Lung microvascular endothelial cell (primary cell): ENCODE results near the gene MDGA2. TPM values are rescaled to one million over a fixed set of nuclear protein-coding genes. Genes with fewer than 3 reads are reported as not detected.
"Not testable (repeated sequence)": the region's sequence is repeated elsewhere in the genome, so short reads cannot be mapped to it uniquely, and the experiment has no call there.

Source experiments
- DNase-seq, 2 donors: peaks; one replicate each; pipeline versions ENCODE4 v3.0.0 to v3.0.0-alpha.2; 2010; ENCODE audit warnings: low read depth in 2 of 2
- total RNA-seq: library from RNA; depleted of rRNA; stranded (reverse); fragments of >200 nt; gene quantifications from 2 replicates; pipeline ENCODE4 v1.2.1, GENCODE V29; 2014

The MDGA2 gene
- total RNA-seq, 1 donor from 2014 or later: not detected

DNA sequence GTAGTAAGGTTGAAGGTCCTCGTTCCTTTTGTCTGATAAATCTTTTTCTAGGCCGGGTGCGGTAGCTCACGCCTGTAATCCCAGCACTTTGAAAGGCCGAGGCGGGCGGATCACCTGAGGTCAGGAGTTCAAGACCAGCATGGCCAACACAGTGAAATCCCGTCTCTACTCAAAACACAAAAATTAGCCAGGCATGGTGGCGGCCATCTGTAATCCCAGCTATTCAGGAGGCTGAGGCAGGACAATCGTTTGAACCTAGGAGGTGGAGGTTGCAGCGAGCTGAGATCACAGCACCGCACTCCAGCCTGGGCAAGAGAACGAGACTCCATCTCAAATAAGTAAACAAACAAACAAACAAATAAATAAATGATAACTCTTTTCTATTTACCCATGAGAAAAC, 51.3 kb downstream of the MDGA2 start:
- not testable (repeated sequence) for DNase-seq

DNA sequence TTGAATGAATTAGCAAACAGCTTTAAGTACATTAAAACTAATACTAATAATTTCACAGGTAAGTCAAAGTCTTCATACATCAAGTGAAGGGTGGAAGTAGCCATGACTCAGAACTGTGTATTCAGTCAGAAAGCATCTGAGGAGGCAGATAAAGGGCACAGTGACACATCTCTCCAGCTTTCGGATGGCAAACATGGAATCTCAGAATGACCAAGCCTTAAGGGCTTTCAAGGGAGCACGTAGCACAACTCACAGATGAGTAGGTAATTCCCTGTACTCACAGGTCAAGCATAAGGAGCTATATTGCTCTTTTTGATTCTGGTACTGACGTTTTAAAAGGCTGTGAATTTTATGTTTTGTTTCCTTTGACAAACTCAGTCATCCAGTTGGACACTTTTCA, 56.0 kb downstream of the MDGA2 start:
- no peak for DNase-seq

DNA sequence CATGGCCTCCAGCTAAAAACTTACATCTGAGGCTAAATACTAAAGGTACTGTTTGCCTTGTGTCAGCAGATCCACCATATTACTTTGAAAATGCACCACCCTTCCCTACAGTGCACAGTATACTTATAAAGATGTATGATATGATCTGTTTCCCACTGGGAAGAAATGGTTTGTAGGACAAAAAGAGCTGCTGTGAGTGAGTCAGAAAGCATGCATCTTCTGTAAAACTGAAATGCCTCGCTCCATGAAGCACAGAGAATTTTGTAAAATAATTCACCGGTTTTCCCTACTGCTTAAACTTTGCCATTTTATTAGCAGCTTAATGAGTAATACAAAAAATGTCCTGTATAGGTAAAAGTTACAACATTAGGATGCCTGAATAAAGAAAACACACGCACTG, 68.8 kb downstream of the MDGA2 start:
- DNase-seq: no peak

- no peak for DNase-seq
Observed at GRCh38 chr14:47596860-47597259, 78.5 kb downstream of the MDGA2 start.

- no peak for DNase-seq
Observed at GRCh38 chr14:47596232-47596631, 79.2 kb downstream of the MDGA2 start.

- no peak for DNase-seq
Observed at GRCh38 chr14:47595552-47595951, 79.9 kb downstream of the MDGA2 start.

- DNase-seq: no peak
Observed at GRCh38 chr14:47590767-47591495, 84.5 kb downstream of the MDGA2 start.

DNA sequence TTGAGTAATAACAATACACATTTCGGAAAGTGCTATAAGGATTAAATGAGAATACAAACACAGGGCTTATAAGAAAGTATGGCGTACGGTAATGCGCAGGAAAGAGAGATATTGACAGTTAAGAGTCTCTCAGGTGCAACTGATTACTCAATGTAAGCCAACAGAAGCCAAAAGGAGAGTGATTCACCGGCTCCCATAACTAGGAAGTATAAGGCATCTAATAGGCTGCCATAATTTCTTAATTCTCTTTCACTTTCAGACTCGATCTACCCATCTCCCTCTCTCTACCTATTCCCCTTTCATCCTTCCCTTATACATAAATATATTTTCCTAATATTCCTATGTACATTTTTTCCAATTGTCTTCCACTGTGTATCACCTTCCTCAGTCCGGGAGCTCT, 90.0 kb downstream of the MDGA2 start:
- DNase-seq: no peak

DNA sequence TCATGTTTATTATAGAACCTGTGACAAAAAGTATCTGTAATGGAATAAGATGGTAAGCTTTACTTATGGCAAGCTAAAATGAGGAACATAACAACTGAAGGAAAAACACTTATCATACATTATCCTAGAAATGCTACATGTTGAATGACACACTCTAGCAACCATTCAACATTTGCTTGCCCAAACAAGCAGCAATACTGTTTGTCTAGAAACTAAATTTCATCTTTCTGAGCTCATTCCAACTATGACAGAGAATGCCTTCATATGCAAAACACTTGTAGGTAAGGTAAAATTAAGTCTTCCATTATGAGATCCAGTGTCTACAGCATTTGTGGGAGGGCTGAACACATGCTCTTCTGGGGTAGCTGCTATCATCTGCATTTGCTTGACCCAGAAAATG, 108.1 kb downstream of the MDGA2 start:
- no peak for DNase-seq

GRCh38 chr14:47557894-47558293, 117.5 kb downstream of the MDGA2 start:
- DNase-seq: no peak

DNA sequence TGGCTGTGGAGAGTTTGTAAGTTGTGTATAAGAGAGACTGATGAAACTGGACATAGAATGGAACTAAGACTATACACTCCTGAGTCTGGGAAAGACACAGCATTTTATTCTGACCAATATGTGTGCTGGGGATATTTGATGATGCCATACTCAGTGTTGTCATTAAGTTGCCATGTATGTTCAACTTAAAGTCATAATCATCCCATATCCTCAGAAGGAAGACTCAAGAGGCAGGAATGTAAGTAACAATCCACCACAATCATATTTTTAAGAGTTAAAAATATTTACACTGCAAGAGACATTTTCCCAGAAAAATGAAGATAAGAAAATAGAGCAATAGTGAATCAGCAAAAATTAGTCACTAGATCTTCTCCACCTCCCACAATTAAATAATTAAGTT, 120.1 kb downstream of the MDGA2 start:
- no peak for DNase-seq

DNA sequence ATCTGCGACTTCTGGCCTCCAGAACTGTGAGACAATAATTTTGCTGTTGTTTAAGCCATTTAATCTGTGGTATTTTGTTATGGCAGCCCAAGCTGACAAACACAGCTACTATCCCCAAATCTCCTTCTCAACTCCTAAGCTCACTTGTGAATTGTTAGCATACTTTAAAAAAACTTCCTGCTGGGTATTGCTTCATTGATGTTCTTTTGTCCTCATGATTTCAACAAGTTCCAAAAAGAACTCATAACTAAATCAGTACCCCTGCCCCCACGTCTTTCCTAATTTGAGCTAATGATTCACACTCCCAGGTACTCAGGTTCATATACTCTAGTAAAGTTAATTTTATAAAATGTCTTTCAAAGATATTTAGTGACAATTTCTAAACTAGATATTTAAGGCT, 125.5 kb downstream of the MDGA2 start:
- DNase-seq: no peak

- no peak for DNase-seq
Observed at GRCh38 chr14:47543459-47543858, 131.9 kb downstream of the MDGA2 start.

DNA sequence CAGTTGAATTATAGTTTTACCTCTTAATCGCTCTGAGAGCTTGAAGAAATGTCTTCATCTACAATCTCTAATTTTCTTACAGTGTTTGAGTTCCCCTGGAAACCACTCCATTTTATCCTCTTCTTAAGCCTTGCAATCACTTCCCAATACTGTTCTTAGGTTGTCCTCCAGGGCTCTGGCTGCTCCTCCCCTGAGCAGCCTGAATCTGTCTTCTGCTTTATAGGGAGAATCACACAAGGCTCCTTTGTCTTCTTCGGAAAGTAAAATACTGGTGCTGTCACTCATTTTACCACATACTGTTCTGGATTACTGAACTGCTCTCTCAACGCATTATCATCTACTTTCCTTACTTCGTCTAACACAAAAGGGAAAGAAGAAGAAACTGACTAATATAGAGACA, 133.7 kb downstream of the MDGA2 start:
- no peak for DNase-seq

DNA sequence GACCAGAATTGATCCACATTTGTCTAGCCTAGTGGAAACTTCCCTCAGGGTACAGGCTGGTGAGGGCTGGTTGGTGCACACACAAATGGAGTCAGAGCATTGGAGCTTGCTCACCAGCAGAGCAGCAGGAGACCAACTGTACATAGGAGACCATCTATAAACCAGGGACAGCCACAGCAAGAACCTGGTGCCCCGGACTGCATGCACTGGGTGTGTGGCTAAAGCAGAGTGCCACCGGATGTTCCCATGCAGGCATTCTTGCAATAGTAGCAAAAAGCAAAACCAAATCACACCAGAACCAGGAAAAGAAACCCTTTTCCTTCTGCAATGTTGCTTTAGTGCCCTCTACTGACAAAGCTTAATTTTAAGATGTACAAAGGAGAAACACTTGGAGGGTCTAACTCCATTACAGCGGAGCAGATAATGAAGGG, 136.4 kb downstream of the MDGA2 start:
- DNase-seq: no peak

DNA sequence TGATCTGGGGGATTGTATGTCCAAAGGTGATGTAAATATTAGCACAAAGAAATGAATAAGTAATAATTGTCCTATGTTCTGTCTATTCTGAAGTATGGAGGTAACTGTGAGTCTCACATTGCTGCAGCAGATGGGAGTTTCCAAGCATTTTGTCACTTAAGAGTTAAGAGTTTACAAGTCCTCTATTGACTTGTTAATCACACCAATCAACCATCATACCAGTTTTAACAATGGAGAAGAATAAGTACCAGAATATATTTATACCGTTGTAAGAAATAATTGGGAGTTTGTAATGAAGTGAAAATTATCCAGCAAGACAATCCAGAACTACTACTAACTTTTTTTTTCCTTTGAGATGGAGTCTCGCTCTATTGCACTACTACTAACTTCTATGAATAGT, 139.1 kb downstream of the MDGA2 start:
- DNase-seq: no peak

- DNase-seq: no peak
Observed at GRCh38 chr14:47526591-47527244, 148.7 kb downstream of the MDGA2 start.

DNA sequence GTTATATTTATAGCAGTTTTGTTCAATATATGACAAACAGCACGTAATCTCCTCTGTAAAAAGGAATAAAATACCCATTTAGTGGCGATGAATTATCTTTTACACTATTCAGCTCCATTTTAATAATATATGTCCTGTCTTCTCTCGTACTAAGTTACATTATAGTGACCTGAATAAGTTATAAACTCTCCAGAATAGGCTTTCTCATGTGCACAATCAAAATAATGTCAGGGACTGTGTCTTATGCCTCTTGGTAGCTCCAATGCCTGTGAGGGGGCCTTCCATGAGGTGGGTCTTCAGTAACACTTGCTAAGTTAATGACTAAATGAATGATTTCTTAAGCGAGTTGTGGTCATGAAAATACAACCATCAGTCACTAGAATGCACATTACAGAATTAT, 150.9 kb downstream of the MDGA2 start:
- DNase-seq: no peak

DNA sequence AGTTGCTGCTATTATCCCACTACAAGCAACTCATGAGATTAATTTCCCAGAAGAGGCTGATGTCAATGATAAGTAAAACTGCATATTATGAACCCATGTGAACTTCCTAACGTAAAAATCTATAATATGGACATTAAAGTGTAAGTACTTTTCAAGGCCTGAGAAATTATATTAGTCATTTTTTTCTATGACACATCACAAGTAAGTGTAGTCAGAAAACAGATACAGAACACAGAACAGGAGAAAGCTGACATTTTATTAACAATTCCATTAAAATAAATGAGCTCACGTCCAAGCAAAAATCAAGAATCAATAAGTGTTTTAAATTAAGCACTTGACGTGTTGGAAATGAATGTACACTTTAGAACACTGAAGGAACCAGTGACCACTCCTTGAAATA, 155.0 kb downstream of the MDGA2 start:
- DNase-seq: no peak

GRCh38 chr14:47511829-47512228, 163.6 kb downstream of the MDGA2 start:
- DNase-seq: no peak

DNA sequence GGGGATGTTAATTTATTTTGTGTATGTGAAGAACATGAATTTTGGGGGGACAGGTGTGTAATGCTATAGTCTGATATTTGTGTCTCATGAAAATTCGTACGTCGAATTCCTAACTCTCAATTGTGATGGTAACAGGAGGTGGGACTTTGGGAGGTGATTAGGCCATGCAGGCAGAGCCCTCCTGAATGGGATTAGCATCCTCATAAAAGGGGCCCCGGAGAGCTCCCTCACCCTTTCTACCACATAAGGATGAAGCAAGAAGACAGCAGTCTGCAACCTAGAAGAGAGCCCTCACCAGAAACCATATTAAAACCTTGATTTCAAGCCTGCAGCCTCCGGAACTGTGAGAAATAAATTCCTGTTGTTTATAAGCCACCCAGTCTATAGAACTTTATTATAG, 165.4 kb downstream of the MDGA2 start:
- no peak for DNase-seq

DNA sequence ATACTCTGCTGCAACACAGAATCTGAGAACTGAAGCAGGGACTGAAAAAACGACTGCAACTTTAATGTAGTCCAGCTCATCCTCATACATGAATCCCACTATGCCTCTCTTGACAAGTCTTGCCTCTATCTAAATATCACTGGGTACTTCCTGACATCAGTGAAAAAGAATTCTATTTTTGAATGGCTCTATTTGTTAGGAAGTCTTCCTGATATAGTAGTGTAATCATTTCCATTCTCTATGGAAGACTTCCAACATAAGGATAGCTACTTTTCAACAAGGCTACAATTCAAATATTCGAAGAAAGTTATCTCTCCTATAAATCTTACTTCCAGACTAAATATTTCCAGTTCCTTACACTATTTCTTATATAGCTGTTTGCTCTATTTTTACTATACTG, 167.5 kb downstream of the MDGA2 start:
- DNase-seq: no peak

DNA sequence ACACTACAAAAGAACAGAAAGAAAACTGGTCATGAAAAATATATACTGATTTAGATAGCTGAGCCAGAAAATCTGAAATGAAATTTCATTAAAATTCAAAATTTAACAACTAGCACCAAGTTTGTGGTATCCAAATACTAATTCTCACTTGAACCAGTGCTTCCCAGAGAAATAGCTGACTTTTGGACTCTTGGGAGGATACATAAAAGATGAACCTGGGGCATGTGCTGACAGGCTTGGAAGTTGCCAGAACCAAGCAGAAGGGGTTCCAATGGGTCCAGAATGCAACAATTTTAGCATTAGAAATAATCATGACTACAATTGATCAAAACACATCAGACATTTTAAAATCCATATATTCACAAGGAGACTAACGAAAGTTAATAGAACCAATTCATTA, 175.0 kb downstream of the MDGA2 start:
- no peak for DNase-seq
